ENCODE data around the gene ZC3H4.
"Not testable (repeated sequence)": the region's sequence is repeated elsewhere in the genome, so short reads cannot be mapped to it uniquely, and the experiment has no call there.

The ZC3H4 gene

DNA sequence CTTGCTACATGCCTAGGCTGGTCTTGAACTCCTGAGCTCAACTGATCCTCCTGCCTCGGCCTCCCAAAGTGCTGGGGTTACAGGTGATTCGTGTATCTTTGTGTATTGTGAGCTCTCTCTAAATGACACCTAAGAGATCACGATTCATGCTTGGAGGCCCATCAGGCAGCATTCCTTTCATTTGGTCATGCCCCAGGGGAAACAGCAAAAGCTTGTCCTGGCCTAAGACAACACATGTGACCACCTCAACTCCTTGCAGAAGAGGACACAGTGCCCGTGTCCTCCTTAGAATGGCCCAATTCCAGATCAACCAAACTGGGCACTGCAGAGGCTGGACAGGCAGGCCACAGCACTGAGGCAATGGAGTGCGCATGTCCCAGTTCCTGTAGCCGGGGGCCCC is 32.5 kb downstream of the ZC3H4 start:
- no peak for DNase-seq
- H3K9me3 ChIP-seq (ENCODE audit: severe bottlenecking) = no peaks in the 10 kb centered on the region
- peaks cover 90% of the 10 kb centered on the region for H3K36me3 ChIP-seq
- H3K27me3 ChIP-seq (ENCODE audit: insufficient read depth, low read depth, severe bottlenecking) = no peaks in the 10 kb centered on the region
- TF ChIP-seq, protein P1, sequence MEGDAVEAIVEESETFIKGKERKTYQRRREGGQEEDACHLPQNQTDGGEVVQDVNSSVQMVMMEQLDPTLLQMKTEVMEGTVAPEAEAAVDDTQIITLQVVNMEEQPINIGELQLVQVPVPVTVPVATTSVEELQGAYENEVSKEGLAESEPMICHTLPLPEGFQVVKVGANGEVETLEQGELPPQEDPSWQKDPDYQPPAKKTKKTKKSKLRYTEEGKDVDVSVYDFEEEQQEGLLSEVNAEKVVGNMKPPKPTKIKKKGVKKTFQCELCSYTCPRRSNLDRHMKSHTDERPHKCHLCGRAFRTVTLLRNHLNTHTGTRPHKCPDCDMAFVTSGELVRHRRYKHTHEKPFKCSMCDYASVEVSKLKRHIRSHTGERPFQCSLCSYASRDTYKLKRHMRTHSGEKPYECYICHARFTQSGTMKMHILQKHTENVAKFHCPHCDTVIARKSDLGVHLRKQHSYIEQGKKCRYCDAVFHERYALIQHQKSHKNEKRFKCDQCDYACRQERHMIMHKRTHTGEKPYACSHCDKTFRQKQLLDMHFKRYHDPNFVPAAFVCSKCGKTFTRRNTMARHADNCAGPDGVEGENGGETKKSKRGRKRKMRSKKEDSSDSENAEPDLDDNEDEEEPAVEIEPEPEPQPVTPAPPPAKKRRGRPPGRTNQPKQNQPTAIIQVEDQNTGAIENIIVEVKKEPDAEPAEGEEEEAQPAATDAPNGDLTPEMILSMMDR (IDR thresholded peaks at IDR 0.05; ENCODE audit: low read depth, low read length) = no peak
- H3K4me3 ChIP-seq (ENCODE audit: low read depth, low read length) = no peak overlapping the region
- H3K27ac ChIP-seq = no peak overlapping the region

- not testable (repeated sequence) for H3K4me3 ChIP-seq (ENCODE audit: low read depth, low read length); H3K27me3 ChIP-seq (ENCODE audit: insufficient read depth, low read depth, severe bottlenecking); H3K9me3 ChIP-seq (ENCODE audit: severe bottlenecking); H3K27ac ChIP-seq; DNase-seq
- H3K36me3 ChIP-seq = peaks cover 90% of the 10 kb centered on the region
Measured at GRCh38 chr19:47078351-47078750, 35.2 kb downstream of the ZC3H4 start.

- H3K4me3 ChIP-seq (ENCODE audit: low read depth, low read length) = no peak overlapping the region
- H3K36me3 ChIP-seq = peaks cover 88% of the 10 kb centered on the region
- TF ChIP-seq, protein P1 (IDR thresholded peaks at IDR 0.05; ENCODE audit: low read depth, low read length) = no peak
- no peaks in the 10 kb centered on the region for H3K27me3 ChIP-seq (ENCODE audit: insufficient read depth, low read depth, severe bottlenecking)
- H3K27ac ChIP-seq = no peak overlapping the region
- no peak for DNase-seq
- no peaks in the 10 kb centered on the region for H3K9me3 ChIP-seq (ENCODE audit: severe bottlenecking)
Measured at GRCh38 chr19:47075941-47076340, 37.6 kb downstream of the ZC3H4 start.

DNA sequence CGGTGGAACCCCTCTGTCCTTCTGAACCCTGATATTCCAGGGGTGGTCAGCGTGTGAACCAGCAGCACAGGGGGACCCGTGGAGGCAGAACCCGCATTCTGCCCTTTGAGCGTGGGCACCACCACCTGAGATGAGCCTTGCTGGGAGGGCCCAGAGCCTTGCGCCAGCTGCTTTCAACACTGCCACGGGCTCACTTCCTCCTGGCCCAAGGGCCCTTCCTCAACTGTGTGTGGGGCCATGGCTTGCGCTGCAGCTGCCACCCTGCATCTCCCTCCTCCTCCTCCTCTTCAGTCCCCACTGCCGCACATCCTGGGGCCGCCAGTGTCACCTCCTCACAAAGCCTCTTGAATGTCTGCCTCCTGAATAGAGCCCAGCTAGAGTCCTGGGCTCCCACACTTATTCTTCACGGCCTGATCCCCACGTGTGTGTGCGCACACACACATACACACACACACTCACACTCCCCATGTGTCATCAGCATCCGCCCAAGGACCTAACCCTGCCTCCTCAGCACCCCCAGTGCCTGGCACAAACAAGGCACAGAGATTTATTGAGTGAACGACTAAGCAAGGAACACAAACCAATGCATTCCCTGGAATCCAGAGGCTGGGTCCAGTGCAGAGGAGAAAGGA is 38.3 kb downstream of the ZC3H4 start:
- H3K4me3 ChIP-seq (ENCODE audit: low read depth, low read length) = no peak overlapping the region
- TF ChIP-seq, protein P1 (IDR thresholded peaks at IDR 0.05; ENCODE audit: low read depth, low read length) = no peak
- no peaks in the 10 kb centered on the region for H3K9me3 ChIP-seq (ENCODE audit: severe bottlenecking)
- H3K27ac ChIP-seq = no peak overlapping the region
- DNase-seq = no peak
- H3K27me3 ChIP-seq (ENCODE audit: insufficient read depth, low read depth, severe bottlenecking) = no peaks in the 10 kb centered on the region
- H3K36me3 ChIP-seq = peaks cover 89% of the 10 kb centered on the region

- Histone ChIP-seq H3K27me3 (ENCODE audit: insufficient read depth, low read depth, severe bottlenecking) (no peaks in the 10 kb centered on the region), H3K4me3 (ENCODE audit: low read depth, low read length) (no peak overlapping the region), H3K27ac (no peak overlapping the region), H3K9me3 (ENCODE audit: severe bottlenecking) (no peaks in the 10 kb centered on the region), H3K36me3 (peaks cover 89% of the 10 kb centered on the region)
- DNase-seq = no peak
- TF ChIP-seq, protein P1 (IDR thresholded peaks at IDR 0.05; ENCODE audit: low read depth, low read length) = no peak
Measured at GRCh38 chr19:47074621-47075020, 39.0 kb downstream of the ZC3H4 start.

DNA sequence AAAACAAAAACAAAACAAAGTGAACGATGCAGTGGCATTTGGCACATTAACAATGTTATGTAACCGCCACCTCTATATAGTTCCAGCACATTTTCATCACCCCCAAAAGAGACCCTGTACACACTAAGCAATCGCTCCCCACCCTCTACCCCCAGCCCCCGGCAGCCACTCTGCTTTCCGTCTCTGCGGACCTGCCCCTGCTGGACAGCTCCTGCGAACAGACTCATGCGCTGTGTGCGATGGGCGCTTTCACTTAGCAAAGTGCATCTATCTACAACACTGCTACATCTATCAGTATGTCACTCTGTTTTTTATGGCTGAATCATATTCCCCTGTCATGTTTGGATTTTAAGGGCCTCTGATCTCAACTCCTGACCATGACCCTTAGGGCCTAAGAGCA is 40.0 kb downstream of the ZC3H4 start:
- Histone ChIP-seq H3K27me3 (ENCODE audit: insufficient read depth, low read depth, severe bottlenecking) (no peaks in the 10 kb centered on the region), H3K27ac (no peak overlapping the region), H3K4me3 (ENCODE audit: low read depth, low read length) (no peak overlapping the region), H3K36me3 (peaks cover 93% of the 10 kb centered on the region), H3K9me3 (ENCODE audit: severe bottlenecking) (no peaks in the 10 kb centered on the region)
- DNase-seq = no peak
- TF ChIP-seq, protein P1 (IDR thresholded peaks at IDR 0.05; ENCODE audit: low read depth, low read length) = no peak

Data from WERI-Rb-1 (cell line).